Right hindlimb (tissue), 1 donor: ENCODE measurements around the gene DOHH.
"Not testable (repeated sequence)": the region's sequence is repeated elsewhere in the genome, so short reads cannot be mapped to it uniquely, and the experiment has no call there.

ENCODE experiments used
- DNase-seq: peaks from one replicate; pipeline ENCODE4 v3.0.0-alpha.2; 2018

DOHH gene

DNA sequence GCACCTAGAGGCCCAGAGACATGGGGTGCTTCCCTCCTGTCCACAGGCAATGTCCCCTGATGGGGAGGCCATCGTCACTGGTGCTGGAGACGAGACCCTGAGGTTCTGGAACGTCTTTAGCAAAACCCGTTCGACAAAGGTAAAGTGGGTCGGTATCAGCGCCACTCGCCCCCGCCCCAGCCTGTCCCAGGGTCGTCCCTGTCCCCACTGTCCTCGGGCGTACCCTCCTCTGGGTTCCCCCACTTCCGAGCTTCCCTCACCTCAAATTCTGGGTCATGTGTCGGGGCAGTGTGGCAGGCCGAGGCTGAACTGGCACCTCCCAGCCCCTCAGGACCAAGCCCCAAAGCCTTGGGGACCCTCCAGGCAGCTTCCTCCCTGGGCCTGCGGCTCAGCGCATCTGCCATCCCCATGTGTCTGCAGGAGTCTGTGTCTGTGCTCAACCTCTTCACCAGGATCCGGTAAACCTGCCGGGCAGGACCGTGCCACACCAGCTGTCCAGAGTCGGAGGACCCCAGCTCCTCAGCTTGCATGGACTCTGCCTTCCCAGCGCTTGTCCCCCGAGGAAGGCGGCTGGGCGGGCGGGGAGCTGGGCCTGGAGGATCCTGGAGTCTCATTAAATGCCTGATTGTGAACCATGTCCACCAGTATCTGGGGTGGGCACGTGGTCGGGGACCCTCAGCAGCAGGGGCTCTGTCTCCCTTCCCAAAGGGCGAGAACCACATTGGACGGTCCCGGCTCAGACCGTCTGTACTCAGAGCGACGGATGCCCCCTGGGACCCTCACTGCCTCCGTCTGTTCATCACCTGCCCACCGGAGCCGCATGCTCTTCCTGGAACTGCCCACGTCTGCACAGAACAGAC lies 34.1 kb upstream of the DOHH start:
- DNase-seq = no peak

DNA sequence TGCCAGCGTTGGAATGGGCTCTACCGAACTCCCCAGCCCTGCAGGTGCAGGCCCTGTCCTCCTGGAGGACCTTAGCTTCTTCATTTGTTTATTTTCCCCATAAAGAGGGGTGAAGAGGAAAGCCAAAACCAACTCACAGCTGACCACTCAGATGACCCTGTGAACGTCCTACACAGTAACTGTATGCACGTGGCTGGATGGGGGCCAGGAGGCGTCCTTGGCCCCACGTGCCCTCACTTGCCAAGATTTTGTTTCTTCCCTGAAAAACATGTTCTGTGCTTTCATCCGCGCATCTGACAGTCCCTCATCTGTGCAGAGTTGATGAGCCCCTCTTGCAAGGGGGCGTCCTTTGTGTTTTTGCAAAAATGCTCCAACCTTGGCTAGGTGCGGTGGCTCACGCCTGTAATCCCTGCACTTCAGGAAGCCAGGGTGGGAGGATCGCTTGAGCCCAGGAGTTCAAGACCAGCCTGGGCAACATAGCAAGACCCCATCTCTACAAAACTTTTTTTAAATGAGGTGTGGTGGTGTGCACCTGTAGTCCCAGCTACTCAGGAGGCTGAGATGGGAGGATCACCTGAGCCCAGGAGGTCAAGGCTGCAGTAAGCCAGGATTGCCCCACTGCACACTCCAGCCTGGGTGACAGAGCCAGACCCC lies 33.2 kb upstream of the DOHH start:
- DNase-seq = no peak

DNA sequence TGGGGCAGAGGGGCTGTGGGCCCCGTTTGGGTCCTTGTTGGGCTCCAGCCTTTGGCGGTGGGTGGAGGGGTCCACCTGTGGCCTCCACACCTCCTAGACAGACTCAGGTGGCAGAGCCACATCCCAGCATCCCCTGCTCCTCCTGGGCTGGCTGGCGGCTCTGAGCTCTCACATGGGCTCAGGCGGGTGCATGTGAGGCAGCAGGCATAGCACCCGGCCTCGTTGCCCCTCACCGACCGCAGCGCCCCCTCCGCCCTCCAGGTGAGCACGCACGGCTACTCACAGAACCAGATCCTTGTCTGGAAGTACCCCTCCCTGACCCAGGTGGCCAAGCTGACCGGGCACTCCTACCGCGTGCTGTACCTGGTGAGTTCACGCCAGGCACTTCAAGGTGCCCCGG lies 32.6 kb upstream of the DOHH start:
- DNase-seq = no peak

DNA sequence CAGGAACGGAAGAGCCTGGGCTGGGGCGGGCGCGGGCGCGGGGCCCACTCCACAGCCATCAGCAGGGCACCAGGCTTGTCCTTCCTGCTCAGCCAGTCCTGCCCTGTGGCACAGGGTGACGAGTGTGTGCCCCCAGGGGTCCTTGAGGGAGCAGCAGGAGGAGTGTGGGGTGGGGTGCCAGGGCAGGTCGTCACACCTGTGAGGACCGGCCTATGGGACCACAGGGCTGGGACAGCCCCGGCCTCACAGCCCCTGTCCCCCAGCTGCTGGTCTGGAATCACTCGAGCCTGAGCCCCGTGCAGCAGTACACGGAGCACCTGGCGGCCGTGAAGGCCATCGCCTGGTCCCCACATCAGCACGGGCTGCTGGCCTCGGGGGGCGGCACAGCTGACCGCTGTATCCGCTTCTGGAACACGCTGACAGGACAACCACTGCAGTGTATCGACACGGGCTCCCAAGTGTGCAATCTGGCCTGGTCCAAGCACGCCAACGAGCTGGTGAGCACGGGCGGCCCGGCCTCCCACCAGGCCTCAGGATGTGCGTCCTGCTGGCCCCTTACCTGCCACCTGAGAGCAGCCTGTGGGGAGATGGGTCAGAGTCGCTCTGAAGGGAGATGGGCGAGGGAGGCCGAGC lies 31.8 kb upstream of the DOHH start:
- DNase-seq = no peak

DNA sequence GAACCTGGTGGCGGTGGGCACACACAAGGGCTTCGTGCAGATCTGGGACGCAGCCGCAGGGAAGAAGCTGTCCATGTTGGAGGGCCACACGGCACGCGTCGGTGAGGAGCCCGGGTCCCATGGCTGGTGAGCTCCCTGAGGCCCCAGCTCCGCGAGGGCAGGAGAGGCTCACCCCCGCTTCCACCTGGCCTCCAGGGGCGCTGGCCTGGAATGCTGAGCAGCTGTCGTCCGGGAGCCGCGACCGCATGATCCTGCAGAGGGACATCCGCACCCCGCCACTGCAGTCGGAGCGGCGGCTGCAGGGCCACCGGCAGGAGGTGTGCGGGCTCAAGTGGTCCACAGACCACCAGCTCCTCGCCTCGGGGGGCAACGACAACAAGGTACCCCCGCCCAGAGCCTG lies 31.2 kb upstream of the DOHH start:
- no peak for DNase-seq

DNA sequence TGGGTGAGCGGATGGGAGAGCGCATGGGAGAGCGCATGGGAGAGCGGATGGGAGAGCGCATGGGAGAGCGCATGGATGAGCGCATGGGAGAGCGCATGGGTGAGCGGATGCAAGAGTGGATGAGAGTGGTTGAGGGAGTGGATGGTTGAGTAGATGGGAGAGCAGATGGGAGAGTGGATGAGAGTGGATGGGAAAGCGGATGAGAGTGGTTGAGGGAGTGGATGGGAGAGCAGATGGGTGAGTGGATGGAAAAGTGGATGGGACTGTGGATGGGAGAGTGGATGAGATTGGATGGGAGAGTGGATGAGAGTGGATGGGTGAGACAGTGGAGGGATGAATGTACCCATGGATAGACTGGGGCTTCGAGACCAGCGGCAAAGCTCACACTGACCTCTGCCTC lies 29.9 kb upstream of the DOHH start:
- no peak for DNase-seq

DNA sequence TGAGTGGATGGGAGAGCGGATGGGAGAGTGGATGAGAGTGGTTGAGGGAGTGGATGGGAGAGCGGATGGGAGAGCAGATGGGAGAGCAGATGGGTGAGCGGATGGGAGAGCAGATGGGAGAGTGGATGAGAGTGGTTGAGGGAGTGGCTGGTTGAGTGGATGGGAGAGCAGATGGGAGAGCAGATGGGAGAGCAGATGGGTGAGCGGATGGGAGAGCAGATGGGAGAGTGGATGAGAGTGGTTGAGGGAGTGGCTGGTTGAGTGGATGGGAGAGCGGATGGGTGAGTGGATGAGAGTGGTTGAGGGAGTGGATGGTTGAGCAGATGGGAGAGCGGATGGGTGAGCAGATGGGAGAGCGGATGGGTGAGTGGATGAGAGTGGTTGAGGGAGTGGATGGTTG lies 28.8 kb upstream of the DOHH start:
- DNase-seq = not testable (repeated sequence)

DNA sequence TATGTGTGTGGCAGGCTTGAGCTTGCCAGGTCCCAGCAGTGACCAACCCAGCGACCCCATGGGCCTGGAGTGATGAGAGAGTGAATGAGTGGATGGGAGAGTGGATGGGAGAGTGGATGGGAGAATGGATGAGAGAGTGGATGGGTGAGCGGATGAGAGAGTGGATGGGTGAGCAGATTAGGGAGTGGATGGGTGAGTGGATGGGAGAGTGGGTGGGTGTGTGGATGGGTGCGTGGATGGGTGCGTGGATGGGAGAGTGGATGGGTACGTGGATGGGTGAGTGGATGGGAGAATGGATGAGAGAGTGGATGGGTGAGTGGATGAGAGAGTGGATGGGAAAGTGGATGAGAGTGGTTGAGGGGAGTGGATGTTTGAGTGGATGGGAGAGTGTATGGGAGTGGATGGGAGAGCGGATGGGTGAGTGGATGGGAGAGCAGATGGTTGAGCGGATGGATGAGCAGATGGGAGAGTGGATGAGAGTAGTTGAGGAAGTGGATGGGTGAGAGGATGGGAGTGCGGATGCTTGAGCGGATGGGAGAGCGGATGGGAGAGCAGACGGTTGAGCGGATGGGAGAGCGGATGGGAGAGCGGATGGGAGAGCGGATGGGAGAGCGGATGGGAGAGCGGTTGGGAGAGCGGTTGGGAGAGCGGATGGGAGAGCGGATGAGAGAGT lies 28.2 kb upstream of the DOHH start:
- no peak for DNase-seq

DNA sequence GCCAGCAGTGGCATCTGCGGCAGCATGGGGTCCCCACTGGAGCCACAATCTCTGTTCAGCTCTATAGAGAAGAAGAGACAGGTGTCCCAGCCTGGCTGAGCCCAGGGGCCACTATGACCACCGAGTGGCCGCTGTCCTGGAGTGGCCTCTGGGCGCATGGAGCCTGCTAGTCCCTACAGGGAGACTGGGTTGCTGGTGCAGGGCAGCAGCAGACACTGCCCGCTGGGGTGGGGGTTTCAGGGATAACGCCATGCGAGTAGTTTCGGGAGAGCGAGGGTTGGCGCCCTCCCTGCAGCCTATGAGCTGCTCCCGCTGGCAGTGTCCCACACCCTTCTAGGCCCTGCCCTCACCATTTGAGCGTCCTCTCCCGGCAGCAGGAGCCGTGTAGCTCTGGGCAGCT lies 27.6 kb upstream of the DOHH start:
- DNase-seq = no peak

DNA sequence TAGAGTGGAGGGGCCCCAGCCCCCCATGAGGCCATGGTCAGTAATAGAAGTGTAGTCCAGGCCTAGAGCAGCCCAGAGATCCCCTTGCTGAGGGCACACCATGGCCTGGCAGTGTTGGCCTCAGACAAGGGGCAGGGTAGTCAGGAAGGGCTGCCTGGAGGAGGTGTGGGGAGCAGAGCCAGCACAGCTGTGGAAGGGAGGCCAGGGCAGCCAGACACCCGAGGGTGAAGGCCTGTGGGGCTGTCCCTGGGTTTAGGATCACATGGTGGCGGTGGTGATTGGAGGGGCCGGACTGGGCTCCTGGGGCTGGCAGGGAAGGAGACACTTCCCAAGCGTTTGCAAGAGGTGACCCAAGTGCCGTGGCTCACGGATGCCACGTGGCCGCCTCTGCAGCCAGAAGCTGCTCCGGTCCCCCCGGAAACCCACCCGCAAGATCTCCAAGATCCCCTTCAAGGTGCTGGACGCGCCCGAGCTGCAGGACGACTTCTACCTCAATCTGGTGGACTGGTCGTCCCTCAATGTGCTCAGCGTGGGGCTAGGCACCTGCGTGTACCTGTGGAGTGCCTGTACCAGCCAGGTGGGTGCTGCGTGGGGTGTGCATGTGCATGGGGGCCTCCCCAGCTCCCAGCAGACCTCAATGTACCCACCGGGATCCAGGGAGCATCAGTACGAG lies 26.9 kb upstream of the DOHH start:
- no peak for DNase-seq

DNA sequence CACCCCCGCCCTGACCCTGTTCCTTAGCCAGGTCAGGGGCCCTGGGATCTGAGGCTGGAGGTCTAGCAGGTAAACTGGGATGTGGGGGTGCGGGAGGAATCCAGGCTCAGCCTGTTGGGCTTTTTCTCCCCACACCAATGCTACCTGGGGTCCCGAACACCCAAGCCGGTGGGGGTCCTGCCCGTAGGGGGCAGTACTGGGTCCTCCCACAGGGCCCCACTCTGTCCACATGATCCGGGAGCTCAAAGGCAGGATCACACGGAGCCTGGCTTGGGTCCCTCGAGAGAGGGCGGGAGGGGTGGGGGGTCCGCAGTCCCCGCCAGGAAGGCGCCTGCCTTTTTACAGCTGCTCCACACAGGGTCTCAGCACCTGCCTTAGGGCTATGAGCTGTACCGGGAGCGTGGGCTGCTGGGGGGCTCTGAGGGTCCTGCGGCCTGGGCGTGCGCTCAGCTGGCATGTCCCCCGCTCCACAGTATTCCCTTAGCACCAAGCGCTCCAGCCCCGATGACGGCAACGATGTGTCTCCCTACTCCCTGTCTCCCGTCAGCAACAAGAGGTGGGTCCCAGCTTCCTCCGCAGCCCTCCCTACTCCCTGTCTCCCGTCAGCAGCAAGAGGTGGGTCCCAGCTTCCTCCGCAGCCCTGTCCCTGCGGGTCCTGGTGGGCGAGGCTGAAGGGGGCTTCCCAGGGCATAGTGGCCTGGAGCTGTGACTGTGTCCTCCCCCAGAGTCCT lies 26.2 kb upstream of the DOHH start:
- no peak for DNase-seq

DNA sequence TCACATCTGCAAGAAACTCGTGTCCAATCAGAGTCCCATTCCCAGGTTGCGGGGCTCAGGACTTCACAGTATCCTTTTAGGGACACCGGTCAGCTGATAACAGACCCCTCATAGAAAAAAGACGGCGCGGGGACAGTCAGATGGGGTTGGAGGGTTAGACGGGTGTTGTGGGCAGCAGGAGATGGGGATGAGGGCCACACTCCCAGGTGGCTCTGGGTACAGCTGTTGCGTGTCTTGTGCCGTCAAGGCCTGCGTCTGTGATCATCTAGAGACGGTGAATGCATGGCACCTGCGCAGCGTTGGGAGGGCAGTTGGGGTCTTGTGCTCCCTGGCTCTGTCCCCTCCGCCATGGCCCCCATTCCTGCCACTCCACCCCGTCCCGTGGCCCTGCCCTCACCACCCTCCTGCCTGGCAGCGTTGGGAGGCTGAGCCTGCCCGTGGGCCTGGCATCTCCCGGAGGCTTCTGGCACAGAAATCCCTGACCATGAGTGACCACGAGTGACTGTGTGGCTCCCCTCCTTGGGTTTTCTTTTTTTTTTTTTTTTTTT lies 24.5 kb upstream of the DOHH start:
- no peak for DNase-seq

DNA sequence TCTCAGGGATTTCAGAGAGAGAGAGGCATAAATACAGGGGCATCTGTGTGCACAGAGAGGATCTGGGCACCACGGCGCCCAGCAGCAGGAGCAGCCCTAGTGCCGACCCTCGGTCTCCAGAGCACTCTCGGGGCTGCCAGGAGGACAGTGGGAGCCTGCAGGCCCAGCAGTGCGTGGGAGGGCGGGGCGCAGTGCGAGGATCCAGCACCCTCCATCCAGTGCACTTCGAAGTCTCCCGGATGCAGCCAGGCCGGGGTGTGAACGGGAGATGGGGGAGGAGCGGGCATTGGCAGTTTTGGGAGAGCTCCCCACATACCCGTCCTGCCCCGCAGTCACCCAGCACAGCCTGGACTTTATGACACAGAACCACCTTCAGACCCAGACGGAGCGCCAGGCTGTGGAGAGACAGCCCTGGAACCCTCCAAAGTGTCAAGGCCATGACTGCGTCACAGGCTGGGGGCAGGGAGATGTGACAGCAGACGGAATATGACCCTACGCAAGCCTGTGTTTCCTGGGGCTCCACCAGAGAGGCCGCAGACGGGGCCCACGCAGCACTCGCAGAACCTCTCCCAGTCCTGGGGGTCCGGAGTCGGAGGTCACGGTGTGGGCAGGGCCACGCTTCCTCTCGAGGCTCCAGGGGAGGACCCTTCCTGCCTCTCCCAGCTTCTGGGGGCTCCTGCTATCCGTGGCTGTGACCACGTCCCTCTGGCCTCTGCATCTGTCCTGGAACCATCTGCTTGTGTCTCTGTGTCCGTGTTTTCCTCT lies 23.8 kb upstream of the DOHH start:
- no peak for DNase-seq

DNA sequence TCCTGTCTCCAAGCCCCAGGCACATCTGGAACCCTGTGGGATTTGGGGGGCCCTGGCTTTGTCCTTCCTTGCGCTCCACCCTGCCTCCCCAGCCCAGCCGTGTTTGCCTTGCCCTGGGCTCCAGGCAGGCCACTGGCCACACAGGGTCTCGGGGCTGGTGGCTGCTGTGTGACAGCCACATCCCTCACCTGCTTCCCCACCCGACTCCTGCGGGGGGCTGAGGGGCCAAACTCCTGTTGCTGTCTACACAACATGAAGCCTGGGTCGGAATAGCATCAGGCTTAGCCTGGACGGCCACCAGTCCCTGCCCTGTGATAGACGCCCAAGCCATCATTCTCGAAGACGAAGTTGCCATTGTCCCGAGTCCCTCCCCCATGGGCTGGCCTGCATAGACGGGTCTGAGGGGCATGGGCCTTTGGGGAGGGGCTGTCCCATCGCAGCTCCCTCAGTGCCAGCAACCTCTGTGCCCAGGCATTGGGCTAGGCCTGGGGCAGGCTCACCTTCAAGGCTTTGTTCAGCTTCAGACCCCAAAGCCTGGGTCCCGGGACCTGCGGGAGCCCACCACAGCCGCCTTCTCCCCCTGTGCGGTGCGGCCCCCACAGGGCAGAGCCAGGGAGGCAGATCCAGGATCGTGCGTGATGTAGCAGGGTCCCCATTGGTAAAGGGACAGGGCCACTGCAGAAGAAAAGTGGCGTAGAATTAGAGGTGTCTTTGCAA lies 23.0 kb upstream of the DOHH start:
- no peak for DNase-seq

DNA sequence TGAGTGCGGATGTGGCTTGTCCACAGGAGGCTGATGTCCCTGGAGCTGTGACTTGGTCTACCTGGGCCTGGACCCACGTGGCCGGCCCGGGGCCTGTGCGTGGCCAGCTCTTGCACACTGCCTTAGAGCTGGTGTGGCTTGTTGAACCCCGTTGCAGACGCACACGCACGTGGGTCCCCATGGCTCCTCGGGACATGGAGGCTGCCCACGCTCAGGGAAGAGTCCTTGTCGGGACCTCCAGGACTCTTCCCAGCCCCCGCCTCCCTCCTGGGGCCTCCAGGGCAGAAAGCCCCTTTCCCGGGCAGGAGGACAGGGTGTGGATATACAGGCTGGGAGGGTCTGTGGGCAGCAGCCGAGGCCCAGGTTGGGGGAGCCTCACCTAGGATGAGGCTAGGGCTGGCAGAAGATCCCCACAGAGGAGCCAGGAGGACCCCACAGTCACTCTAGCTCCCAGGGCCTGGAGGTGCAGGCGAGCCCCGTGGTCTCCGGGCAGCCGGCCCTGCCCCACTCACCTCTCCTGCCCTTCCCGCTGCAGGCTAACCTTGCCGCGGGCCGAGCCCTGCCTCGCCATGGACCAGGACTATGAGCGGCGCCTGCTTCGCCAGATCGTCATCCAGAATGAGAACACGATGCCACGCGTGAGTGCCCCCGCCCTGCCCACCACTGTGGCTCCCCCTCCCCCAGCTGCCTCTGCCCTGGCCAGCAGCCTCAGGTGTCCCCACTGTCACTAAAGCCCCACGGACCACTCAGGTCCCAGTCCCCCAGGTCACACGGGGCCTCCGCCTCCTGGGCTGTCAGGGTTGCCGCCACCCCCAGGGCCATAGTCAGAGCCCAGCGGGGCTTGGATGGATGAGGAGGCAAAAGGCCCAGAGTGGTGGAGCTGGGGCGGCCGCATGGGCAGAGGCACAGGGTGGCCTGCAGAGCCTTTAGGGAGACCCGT lies 22.2 kb upstream of the DOHH start:
- no peak for DNase-seq

DNA sequence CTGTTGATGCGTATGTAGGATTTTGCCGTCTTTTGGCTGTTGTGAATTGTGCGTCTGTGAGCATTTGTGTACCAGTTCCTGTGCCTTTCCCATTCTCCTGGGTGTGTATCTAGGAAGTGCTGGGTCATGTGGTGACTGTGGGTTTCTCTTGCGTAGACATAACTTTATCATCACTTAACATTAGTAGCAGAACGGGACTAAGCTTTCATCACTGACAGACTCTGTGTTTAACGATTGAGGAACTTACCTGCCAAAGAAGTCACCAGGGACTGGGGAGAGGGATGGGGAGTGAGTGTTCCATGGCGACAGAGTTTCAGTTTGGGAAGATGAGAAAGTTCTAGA lies 20.6 kb upstream of the DOHH start:
- no peak for DNase-seq

DNA sequence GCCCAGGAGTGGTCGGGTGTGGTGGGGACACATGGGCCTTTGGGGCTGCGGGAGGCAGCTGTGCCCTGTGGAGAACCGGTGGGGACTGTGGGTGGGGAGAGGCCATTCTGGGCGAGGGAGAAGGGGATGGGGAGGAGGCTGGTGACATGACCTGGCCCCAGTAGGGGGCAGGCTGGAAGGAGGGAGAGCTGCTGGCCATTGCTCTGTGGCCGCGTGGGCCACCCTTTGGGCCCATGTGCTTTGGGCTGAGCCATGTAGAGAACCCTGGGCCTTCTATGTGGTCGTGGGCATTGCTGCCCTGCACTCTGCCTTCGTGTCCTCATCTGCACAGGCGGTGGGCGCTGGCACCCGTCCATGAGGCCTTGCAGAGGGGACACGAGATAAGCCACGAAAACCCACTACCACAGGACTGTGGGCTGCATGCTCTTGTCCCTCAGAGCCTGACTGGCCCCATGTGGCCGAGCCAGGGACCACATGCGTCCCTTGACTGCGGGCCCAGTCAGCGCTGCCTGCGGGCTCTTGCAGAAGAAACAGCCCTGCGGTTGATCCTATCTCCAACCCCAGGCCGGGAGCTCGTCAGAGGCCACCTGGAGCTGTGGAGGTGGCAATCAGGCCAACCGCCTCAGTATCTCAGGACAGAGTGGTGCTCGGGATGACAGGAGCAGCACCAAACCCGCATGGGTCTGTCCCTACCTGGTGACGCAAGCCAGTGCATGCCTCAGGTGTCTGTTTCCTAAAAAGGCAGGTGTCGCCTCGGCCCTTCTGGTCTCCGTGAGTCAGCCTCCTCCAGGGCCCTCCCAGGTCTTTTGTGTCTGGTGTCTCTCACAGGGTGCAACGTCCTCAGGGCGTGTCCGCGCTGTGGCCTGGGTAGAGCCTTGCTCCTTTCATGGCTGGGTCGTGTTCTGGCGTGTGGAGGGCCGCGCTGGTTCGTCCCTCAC lies 20.0 kb upstream of the DOHH start:
- no peak for DNase-seq

DNA sequence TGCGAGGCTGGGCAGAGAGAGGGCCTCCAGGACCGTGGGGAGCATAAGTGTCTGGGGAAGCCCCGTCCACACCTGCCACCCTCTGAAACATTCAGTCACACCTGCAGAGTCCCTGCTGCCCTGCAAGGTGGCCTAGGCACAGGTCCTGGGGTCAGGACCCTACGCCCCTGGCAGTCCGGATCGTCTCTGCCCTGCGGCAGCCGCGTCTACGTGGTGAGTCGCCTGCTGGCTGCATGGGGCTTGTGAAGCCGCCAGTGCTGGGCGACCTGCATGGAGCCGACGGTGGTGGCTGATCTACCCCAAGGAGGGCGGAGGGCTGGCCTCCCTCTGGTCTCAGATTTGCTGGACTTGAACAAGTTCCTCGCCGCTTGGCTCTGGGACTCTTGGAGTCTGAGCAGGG lies 18.7 kb upstream of the DOHH start:
- no peak for DNase-seq
